K562 (cell line): ENCODE measurements around the gene ZMYND19. TPM values are rescaled to one million over a fixed set of nuclear protein-coding genes. Genes with fewer than 3 reads are reported as not detected.
A peak's percentile ranks its signal among the peaks of the same experiment; 100 is the strongest.

Experiments used
- ATF7 ChIP-seq: fragments of 450-650 bp; IDR thresholded peaks from 2 replicates; pipeline ENCODE4 v1.7.1; 2014; ENCODE audit warnings: mild to moderate bottlenecking, moderate library complexity
- BDP1 ChIP-seq: IDR thresholded peaks from 3 replicates; pipeline ENCODE4 v1.6.1; 2011; ENCODE audit not compliant: insufficient read length, insufficient read depth
- COPS2 ChIP-seq: fragments of 450-650 bp; conservative IDR thresholded peaks from 2 replicates; pipeline ENCODE4 v1.6.1; 2016; ENCODE audit warnings: mild to moderate bottlenecking, moderate library complexity
- ETS1 ChIP-seq: conservative IDR thresholded peaks from 2 replicates; pipeline ENCODE4 v1.6.1; 2011; ENCODE audit warnings: low read depth, mild to moderate bottlenecking, low read length; ENCODE audit not compliant: control insufficient read depth
- FOXK2 ChIP-seq, 2 experiments: fragments of 450-650 bp; IDR thresholded peaks in 1 of 2; conservative IDR thresholded peaks in 1 of 2; 2 replicates each; pipeline ENCODE4 v1.6.1; 2016; ENCODE audit warnings: low read depth in 2 of 2, mild to moderate bottlenecking in 1 of 2
- KLF6 ChIP-seq: fragments of 250-450 bp; sonication (Bioruptor Pico); IDR thresholded peaks from 2 replicates; pipeline ENCODE4 v1.4.0; 2020; ENCODE audit warnings: mild to moderate bottlenecking, moderate library complexity, borderline replicate concordance
- MYC ChIP-seq, 2 experiments: fragments of 250-450 bp in 1 of 2; sonication (Bioruptor Pico) in 1 of 2; IDR thresholded peaks; 2 replicates each; pipeline versions ENCODE4 v1.5.1 to v1.6.1; 2012 to 2021; ENCODE audit warnings: low read depth in 2 of 2, borderline replicate concordance in 1 of 2, improper control_type of control experiment in 1 of 2, low read length in 1 of 2, mild to moderate bottlenecking in 1 of 2, moderate library complexity in 1 of 2
- NBN ChIP-seq: fragments of 450-650 bp; IDR thresholded peaks from 2 replicates; pipeline ENCODE4 v1.6.1; 2016; ENCODE audit warnings: low read depth, mild to moderate bottlenecking
- POLR2AphosphoS2 ChIP-seq: IDR thresholded peaks from 2 replicates; pipeline ENCODE4 v1.6.1; 2012; ENCODE audit warnings: low read length, improper control_type of control experiment
- PREB ChIP-seq: sonication (generic); formaldehyde crosslinking; IDR thresholded peaks from 2 replicates; pipeline ENCODE4 v1.8.1; 2023; ENCODE audit warnings: mild to moderate bottlenecking, missing genetic modification reagents
- PTTG1 ChIP-seq: fragments of 450-650 bp; IDR thresholded peaks from 2 replicates; pipeline ENCODE4 v1.6.1; 2016; ENCODE audit warnings: low read depth, mild to moderate bottlenecking, missing genetic modification characterization, missing compliant biosample characterization
- ZNF140 ChIP-seq: fragments of 250-450 bp; sonication (Bioruptor Pico); IDR thresholded peaks from 2 replicates; pipeline ENCODE4 v1.8.0; 2021; ENCODE audit warnings: moderate library complexity, mild to moderate bottlenecking, inconsistent platforms
- ZNF384 ChIP-seq: IDR thresholded peaks from 2 replicates; pipeline ENCODE4 v1.6.1; 2012; ENCODE audit warnings: low read depth, low read length, improper control_type of control experiment
- ZNF75A ChIP-seq: fragments of 450-650 bp; formaldehyde crosslinking; IDR thresholded peaks from 2 replicates; pipeline ENCODE4 v1.4.0; 2020; ENCODE audit warnings: mild to moderate bottlenecking
- polyA plus RNA-seq, 8 experiments: library from polyadenylated mRNA; depleted of rRNA in 4 of 8; stranded (reverse) in 5 of 8; unstranded in 3 of 8; fragments of >200 nt; fragmentation: Nextera tagmentation in 2 of 8; fragmentation: Illumina TruSeq in 1 of 8; extraction: Ambion mirVana in 2 of 8; extraction: Trizol in 1 of 8; gene quantifications; 2 replicates each; pipeline versions ENCODE4 v1.2.1 to v1.2.3, GENCODE V29; 2011 to 2014; ENCODE audit warnings: inconsistent platforms in 1 of 8, missing spikeins in 1 of 8
- total RNA-seq, 7 experiments: library from RNA; depleted of rRNA in 6 of 7; stranded (reverse); fragments of >200 nt in 6 of 7; fragmentation: Illumina TruSeq in 2 of 7; extraction: Trizol in 2 of 7; gene quantifications; 2 replicates each; pipeline versions ENCODE4 v1.2.1 to v1.2.3, GENCODE V29; 2011 to 2021; ENCODE audit warnings: low replicate concordance in 1 of 7
- TF ChIP-seq, protein P1 (sequence below), 2 experiments: fragments of 450-650 bp in 1 of 2; sonication (generic) in 1 of 2; formaldehyde crosslinking in 1 of 2; IDR thresholded peaks; 2 replicates each; pipeline versions ENCODE4 v1.7.1 to v1.9.0; 2016 to 2022; ENCODE audit warnings: inconsistent platforms in 1 of 2, mild to moderate bottlenecking in 1 of 2, missing genetic modification reagents in 1 of 2

Gene ZMYND19
- total and polyA plus RNA-seq, 9 of the 15 experiments (the other 6 are each of a cell fraction or from before 2014, with no cell fraction given) = 1.0 to 86.7 (median 44.0) TPM

DNA sequence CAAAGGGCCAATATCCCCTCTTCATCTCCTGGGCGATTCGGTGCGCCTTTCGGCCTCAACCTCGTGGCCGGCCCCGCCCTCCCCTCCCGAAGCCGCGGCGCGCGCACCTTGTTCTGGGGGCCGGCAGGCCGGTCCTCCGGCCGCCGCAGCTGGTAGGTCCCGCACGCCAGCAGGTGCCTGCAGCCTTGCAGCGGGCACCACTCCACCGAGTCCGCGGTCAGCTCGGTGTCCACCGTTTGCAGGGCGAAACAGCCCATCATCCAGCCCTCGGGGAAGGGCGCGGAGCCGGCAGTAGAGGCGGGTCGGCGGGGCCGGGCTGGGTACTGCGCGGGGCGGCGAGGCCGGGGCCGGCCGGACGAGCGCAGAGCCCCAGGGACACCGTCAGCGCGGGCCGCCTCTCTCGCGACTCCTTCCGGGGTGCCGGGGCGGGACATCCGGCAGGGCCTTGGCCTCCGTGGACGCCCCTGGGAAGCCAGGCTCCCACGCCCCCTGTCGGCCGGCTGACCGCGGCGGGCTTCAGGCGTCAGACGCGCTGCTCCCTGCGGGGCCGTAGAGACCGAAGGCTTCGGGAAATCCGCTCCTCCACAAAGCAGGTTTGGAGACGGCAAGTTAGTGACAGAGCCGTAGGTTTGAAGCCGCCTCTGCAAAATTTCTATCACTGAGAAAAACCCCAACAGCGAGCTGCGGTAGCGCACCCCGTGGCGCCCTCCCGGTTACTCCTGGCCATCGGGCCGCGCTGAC, 11.6 kb downstream of the ZMYND19 start, which contains the start of gene DPH7 (continued):
- peak; percentile 89 for TF ChIP-seq ETS1
- no peak for TF ChIP-seq PTTG1 (tag)
- peak; percentile 87; the same call in 1 of the 2 replicates for TF ChIP-seq PREB (CRISPR knock-in tag)
- no peak for TF ChIP-seq COPS2
- 0 out of 4 replicates have a peak, but pooled peaks of 1 of the 2 experiments have one; percentile 31 for TF ChIP-seq FOXK2 (conservative IDR thresholded peaks at IDR 0.05 in 1 of 2, IDR thresholded peaks at IDR 0.05 in 1 of 2; ENCODE audit: low read depth in 2 of 2)
- no peak for TF ChIP-seq KLF6 (CRISPR knock-in tag)
- peak; percentile 54; the same call in 1 of the 2 replicates for TF ChIP-seq ZNF75A
- no peak for TF ChIP-seq BDP1
- TF ChIP-seq NBN = peak; percentile 70; the same call in 1 of the 2 replicates
- no peak; the same call in 1 of the 2 replicates for TF ChIP-seq ZNF384
- TF ChIP-seq MYC (IDR thresholded peaks at IDR 0.05; ENCODE audit: low read depth, low read length) = peak; percentile 81
- TF ChIP-seq MYC (CRISPR knock-in tag; IDR thresholded peaks at IDR 0.05; ENCODE audit: borderline replicate concordance, low read depth) = peak; percentile 57; the same call in 1 of the 2 replicates
- TF ChIP-seq POLR2AphosphoS2 = peak; percentile 76; the same call in 1 of the 2 replicates
- TF ChIP-seq ZNF140 (CRISPR knock-in tag) = no peak
- TF ChIP-seq, protein P1, sequence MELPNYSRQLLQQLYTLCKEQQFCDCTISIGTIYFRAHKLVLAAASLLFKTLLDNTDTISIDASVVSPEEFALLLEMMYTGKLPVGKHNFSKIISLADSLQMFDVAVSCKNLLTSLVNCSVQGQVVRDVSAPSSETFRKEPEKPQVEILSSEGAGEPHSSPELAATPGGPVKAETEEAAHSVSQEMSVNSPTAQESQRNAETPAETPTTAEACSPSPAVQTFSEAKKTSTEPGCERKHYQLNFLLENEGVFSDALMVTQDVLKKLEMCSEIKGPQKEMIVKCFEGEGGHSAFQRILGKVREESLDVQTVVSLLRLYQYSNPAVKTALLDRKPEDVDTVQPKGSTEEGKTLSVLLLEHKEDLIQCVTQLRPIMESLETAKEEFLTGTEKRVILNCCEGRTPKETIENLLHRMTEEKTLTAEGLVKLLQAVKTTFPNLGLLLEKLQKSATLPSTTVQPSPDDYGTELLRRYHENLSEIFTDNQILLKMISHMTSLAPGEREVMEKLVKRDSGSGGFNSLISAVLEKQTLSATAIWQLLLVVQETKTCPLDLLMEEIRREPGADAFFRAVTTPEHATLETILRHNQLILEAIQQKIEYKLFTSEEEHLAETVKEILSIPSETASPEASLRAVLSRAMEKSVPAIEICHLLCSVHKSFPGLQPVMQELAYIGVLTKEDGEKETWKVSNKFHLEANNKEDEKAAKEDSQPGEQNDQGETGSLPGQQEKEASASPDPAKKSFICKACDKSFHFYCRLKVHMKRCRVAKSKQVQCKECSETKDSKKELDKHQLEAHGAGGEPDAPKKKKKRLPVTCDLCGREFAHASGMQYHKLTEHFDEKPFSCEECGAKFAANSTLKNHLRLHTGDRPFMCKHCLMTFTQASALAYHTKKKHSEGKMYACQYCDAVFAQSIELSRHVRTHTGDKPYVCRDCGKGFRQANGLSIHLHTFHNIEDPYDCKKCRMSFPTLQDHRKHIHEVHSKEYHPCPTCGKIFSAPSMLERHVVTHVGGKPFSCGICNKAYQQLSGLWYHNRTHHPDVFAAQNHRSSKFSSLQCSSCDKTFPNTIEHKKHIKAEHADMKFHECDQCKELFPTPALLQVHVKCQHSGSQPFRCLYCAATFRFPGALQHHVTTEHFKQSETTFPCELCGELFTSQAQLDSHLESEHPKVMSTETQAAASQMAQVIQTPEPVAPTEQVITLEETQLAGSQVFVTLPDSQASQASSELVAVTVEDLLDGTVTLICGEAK (IDR thresholded peaks at IDR 0.05) = peak; percentile 99
- TF ChIP-seq, protein P1 (CRISPR knock-in tag; IDR thresholded peaks at IDR 0.05) = no peak
- TF ChIP-seq ATF7 = peak; percentile 89
